LNCaP clone FGC (cell line): ENCODE measurements around the gene UBA6.

ENCODE experiments used
- DNase-seq: peaks from one replicate; pipeline ENCODE4 v3.0.0-alpha.2; 2011; ENCODE audit warnings: low read depth
- H3K4me3 ChIP-seq: 2 replicates; pipeline ENCODE4 v1.5.1; 2011; ENCODE audit warnings: mild to moderate bottlenecking, low read depth, low read length, control low read depth
- TF ChIP-seq, protein P1 (sequence below): IDR thresholded peaks from 2 replicates; pipeline ENCODE4 v1.5.1; 2012; ENCODE audit warnings: mild to moderate bottlenecking; ENCODE audit not compliant: control insufficient read depth, insufficient read depth; ENCODE audit errors: extremely low read depth

Gene UBA6

DNA sequence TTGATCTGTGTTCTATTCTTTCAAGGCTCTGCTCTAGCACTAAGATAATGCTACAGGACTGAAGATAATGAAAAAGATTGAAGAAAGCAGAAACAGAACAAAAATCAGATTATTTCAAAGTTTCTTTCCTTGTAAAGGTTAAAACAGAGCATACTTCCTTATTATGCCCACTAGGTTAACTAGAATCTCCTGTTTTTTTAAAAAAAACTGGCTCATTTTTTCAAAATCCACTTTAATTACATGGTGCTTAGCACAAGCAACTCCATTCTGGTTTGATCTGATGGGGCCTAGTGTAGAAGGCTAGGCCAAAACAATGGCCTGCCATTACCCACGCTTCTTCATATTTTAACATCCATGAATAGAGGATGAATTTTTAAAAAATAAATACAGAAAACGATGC lies 1.2 kb upstream of the UBA6 start:
- DNase-seq, result no peak
- TF ChIP-seq, protein P1, sequence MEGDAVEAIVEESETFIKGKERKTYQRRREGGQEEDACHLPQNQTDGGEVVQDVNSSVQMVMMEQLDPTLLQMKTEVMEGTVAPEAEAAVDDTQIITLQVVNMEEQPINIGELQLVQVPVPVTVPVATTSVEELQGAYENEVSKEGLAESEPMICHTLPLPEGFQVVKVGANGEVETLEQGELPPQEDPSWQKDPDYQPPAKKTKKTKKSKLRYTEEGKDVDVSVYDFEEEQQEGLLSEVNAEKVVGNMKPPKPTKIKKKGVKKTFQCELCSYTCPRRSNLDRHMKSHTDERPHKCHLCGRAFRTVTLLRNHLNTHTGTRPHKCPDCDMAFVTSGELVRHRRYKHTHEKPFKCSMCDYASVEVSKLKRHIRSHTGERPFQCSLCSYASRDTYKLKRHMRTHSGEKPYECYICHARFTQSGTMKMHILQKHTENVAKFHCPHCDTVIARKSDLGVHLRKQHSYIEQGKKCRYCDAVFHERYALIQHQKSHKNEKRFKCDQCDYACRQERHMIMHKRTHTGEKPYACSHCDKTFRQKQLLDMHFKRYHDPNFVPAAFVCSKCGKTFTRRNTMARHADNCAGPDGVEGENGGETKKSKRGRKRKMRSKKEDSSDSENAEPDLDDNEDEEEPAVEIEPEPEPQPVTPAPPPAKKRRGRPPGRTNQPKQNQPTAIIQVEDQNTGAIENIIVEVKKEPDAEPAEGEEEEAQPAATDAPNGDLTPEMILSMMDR, result no peak
- H3K4me3 ChIP-seq, result peak overlapping the region; percentile 88

DNA sequence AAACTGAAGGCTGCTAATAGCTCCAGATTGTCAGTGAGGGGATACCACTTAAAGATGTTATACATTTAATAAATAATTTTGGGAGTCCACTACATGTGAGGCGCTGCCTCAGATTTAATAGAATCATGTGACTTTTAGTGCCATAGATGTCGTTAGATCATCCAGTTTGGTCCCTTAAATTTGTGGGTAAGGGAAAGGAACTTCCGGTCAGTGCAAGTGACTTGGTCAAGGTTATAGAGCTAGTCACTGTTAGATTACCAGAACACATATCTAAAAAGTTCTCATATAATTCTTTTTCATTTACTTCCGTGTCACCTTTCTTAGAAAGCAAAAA lies 529 bp upstream of the UBA6 start:
- DNase-seq, result no peak
- peak overlapping the region; percentile 88 for H3K4me3 ChIP-seq
- TF ChIP-seq, protein P1, result no peak

DNA sequence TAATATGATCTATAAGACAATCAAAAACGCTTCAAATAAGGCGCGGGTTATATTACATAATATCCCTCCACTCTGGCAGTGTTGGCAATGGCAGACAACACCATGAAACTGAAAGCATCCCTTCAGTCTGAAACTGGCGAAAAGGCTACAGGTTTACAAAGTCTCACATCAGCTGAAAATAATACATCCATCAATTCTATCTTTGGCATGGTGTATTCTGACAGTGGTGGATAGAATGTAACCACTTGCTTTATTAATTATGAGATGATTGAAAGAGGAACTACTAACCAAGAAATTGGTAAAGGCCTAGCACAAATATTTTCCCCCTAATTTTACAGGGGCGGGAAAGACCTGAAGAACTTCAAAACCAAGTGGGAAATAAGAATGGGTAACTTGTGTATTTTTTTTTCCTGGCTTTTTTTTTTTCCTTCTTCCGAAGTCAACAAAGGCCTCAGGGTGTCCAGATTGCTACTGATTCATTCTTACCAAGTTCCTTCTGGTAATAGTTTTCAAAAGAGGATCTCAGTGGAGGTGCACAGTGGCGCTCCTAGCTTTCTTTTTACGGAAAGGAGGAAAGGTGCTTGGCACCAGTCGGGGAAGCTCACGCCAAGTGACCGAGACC lies 728 bp downstream of the UBA6 start:
- peak overlapping the region; percentile 88 for H3K4me3 ChIP-seq
- TF ChIP-seq, protein P1, result 0 out of 2 replicates have a peak, but pooled peaks have one; percentile 18
- no peak for DNase-seq

DNA sequence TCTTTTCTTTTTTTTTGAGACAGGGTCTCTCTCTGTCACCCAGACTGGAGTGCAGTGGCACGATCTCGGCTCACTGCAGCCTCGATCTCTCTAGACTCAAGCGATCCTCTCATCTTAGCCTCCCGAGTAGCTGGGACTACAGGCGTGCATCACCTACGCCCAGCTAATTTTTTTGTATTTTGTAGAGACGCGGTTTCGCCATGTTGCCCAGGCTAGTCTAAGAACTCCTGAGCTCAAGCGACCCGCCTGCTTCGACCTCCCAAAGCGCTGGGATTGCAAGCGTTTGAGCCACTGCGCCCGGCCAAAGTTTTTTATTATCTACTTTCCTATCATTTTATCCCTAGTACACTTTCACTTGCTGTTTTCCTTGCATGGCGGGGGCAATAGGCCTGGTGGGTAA lies 1.4 kb downstream of the UBA6 start:
- TF ChIP-seq, protein P1, result no peak
- peak overlapping the region; percentile 88 for H3K4me3 ChIP-seq
- no peak for DNase-seq

DNA sequence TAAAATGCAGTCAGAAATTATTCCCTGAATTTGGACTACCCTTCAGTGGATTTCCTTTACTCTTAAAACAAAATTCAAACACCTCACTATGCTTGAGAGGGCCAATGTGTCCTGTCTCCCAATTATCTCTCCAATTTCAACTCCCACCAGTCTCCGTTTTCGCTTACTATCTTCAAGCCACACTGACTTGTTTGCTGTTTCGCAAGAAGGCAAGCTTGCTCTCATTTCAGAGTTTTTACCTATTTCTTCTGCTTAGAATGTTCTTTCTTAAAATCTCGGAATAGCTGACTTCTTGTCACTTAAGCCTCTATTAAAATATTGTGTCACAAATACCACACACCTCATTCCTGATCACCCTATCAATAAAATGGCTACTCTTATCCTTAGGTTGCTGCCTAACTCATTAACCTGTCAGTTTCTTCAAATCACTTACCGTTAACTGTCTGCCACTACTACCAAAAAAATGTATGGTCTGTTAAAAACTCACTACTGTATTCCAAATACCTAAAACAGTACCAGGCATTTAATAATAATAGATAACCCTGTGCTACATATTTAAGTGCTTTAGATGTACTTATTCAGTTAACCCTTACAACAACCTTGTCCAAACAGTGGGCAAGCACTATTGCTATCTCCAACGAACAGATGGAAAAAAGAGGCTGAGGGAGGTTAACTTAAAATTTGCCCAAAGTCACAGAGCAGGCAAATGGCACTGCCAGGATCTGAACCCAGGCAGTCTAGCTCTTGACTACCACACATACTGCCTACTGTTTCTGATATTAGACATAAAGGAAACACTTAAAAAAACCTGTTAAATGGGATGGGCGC lies 2.9 kb downstream of the UBA6 start:
- no peak for DNase-seq
- TF ChIP-seq, protein P1, result no peak
- H3K4me3 ChIP-seq, result no peak overlapping the region

DNA sequence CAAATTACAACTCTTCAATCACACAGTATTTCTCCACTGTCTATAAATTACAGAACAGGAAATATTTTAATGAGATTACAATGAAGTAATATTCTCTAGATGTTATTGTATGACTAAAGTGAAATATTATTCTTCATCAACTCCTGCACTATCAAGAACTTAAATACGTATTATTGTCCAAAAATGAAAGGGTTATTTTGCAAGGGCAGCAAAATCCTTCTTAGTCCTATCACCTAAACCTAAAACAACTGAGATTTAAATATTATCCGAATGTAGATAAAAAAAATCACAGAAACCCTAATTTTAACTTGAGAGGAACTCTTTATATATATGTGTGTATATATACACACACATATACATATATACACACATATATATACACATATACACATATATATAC lies 4.9 kb downstream of the UBA6 start:
- no peak overlapping the region for H3K4me3 ChIP-seq
- TF ChIP-seq, protein P1, result no peak
- DNase-seq, result no peak

DNA sequence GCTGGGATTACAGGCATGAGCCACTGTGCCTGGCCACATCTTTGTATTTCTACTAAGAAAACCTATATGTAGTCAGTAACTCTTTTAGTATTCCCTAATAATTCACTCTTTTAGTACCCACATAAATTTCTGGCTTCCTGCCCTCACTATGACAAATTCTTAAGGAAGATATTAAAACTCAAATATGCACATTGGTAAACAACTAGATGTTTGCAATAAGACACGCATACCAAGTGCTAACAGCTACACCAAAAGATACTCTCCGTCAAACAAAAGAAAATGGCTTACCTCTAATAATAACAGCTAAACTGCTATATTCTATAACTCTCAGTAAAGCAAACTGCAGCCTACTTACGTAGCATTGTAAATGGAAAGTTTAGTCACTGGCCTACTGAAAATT lies 6.3 kb downstream of the UBA6 start:
- TF ChIP-seq, protein P1, result no peak
- no peak overlapping the region for H3K4me3 ChIP-seq
- DNase-seq, result no peak
